Liver (tissue), 9 donors: ENCODE data around the gene SUPT16H. TPM values are rescaled to one million over a fixed set of nuclear protein-coding genes. Genes with fewer than 3 reads are reported as not detected.

Experiments used
- DNase-seq: peaks from one replicate; pipeline ENCODE4 v3.0.0-alpha.2; 2017; ENCODE audit warnings: low spot score
- H3K27ac ChIP-seq, 2 donors: one replicate each; pipeline ENCODE4 v1.7.0; 2013; ENCODE audit warnings: inconsistent platforms in 2 of 2, low read length in 2 of 2, control low read depth in 1 of 2, low read depth in 1 of 2, mild to moderate bottlenecking in 1 of 2
- H3K27me3 ChIP-seq, 4 donors: one replicate each; pipeline versions ENCODE4 v1.6.1 to v1.7.0; 2013; ENCODE audit warnings: low read length in 3 of 4, inconsistent platforms in 1 of 4, mild to moderate bottlenecking in 1 of 4, moderate library complexity in 1 of 4; ENCODE audit not compliant: control insufficient read depth in 4 of 4, insufficient read depth in 4 of 4
- H3K36me3 ChIP-seq, 4 donors: one replicate each; pipeline versions ENCODE4 v1.6.1 to v1.7.0; 2013; ENCODE audit warnings: low read length in 3 of 4, mild to moderate bottlenecking in 3 of 4, low read depth in 1 of 4, moderate library complexity in 1 of 4; ENCODE audit not compliant: control insufficient read depth in 4 of 4, insufficient read depth in 3 of 4
- H3K4me1 ChIP-seq, 4 donors: one replicate each; pipeline versions ENCODE4 v1.6.1 to v1.7.0; 2013; ENCODE audit warnings: low read length in 3 of 4, mild to moderate bottlenecking in 3 of 4, moderate library complexity in 1 of 4; ENCODE audit not compliant: control insufficient read depth in 4 of 4, insufficient read depth in 4 of 4
- H3K4me3 ChIP-seq, 3 donors: one replicate each; pipeline versions ENCODE4 v1.6.1 to v1.7.0; 2013; ENCODE audit warnings: low read length in 3 of 3, control low read depth in 1 of 3, low read depth in 1 of 3, mild to moderate bottlenecking in 1 of 3
- H3K9ac ChIP-seq, 2 donors: one replicate each; pipeline ENCODE4 v1.7.0; 2013; ENCODE audit warnings: low read length in 2 of 2, mild to moderate bottlenecking in 2 of 2, moderate library complexity in 2 of 2, control low read depth in 1 of 2, low read depth in 1 of 2
- H3K9me3 ChIP-seq, 4 donors: one replicate each; pipeline versions ENCODE4 v1.6.1 to v1.7.0; 2013; ENCODE audit warnings: low read length in 3 of 4; ENCODE audit not compliant: control insufficient read depth in 4 of 4
- EGR1 ChIP-seq, 2 donors: IDR thresholded peaks; 2 replicates each; pipeline ENCODE4 v1.6.1; 2016 to 2018; ENCODE audit warnings: antibody characterized with exemption in 2 of 2, low read depth in 2 of 2
- FOXA1 ChIP-seq: IDR thresholded peaks from 2 replicates; pipeline ENCODE4 v1.6.1; 2016; ENCODE audit warnings: antibody characterized with exemption
- FOXA2 ChIP-seq: IDR thresholded peaks from 2 replicates; pipeline ENCODE4 v1.6.1; 2016; ENCODE audit warnings: antibody characterized with exemption
- GABPA ChIP-seq, 2 donors: IDR thresholded peaks in 1 of 2; conservative IDR thresholded peaks in 1 of 2; 2 replicates each; pipeline ENCODE4 v1.6.1; 2016; ENCODE audit warnings: antibody characterized with exemption in 2 of 2, mild to moderate bottlenecking in 1 of 2, moderate library complexity in 1 of 2
- HNF4A ChIP-seq, 2 donors: conservative IDR thresholded peaks; 2 replicates each; pipeline ENCODE4 v1.6.1; 2016; ENCODE audit warnings: antibody characterized with exemption in 2 of 2, mild to moderate bottlenecking in 2 of 2
- HNF4G ChIP-seq: IDR thresholded peaks from 2 replicates; pipeline ENCODE4 v1.6.1; 2016; ENCODE audit warnings: antibody characterized with exemption
- JUND ChIP-seq, 2 donors: IDR thresholded peaks; 2 replicates each; pipeline ENCODE4 v1.6.1; 2016; ENCODE audit warnings: antibody characterized with exemption in 2 of 2
- RAD21 ChIP-seq, 2 donors: IDR thresholded peaks; 2 replicates each; pipeline ENCODE4 v1.6.1; 2016; ENCODE audit warnings: antibody characterized with exemption in 2 of 2, mild to moderate bottlenecking in 2 of 2
- RXRA ChIP-seq, 2 donors: IDR thresholded peaks; 2 replicates each; pipeline ENCODE4 v1.6.1; 2017 to 2018; ENCODE audit warnings: antibody characterized with exemption in 2 of 2, mild to moderate bottlenecking in 1 of 2
- TAF1 ChIP-seq: conservative IDR thresholded peaks from 2 replicates; pipeline ENCODE4 v1.6.1; 2016; ENCODE audit warnings: antibody characterized with exemption, mild to moderate bottlenecking
- YY1 ChIP-seq: IDR thresholded peaks from 2 replicates; pipeline ENCODE4 v1.6.1; 2016; ENCODE audit warnings: antibody characterized with exemption, mild to moderate bottlenecking
- WGBS: extraction: QIAGEN DNeasy Blood & Tissue Kit; methylation state at CpG from one replicate; pipeline ENCODE4 v1.1.7; 2013; 5-methylcytosine and 5-hydroxymethylcytosine counted together
- polyA plus RNA-seq, 2 donors: library from polyadenylated mRNA; stranded (reverse) in 1 of 2; unstranded in 1 of 2; fragments of 200-250 nt in 1 of 2; fragments of >200 nt in 1 of 2; fragmentation: Nextera tagmentation in 1 of 2; extraction: Ambion mirVana in 1 of 2; gene quantifications; one replicate each; pipeline versions ENCODE4 v1.2.1 to v1.2.3, GENCODE V29; 2013 to 2015
- total RNA-seq, 2 donors: library from RNA; depleted of rRNA; stranded (reverse); fragments of >200 nt; gene quantifications; one replicate each; pipeline ENCODE4 v1.2.3, GENCODE V29; 2014
- TF ChIP-seq, protein P1 (sequence below): IDR thresholded peaks from 2 replicates; pipeline ENCODE4 v1.6.1; 2016; ENCODE audit warnings: antibody characterized with exemption
- TF ChIP-seq, protein P2 (sequence below): fragments of 150-350 bp; IDR thresholded peaks from 2 replicates; pipeline ENCODE4 v1.5.1; 2017; ENCODE audit warnings: improper control_type of control experiment, low read depth, low read length; ENCODE audit not compliant: missing input control
- TF ChIP-seq, protein P3 (sequence below): IDR thresholded peaks from 2 replicates; pipeline ENCODE4 v1.6.1; 2016; ENCODE audit warnings: antibody characterized with exemption
- TF ChIP-seq, protein P4 (sequence below): IDR thresholded peaks from 2 replicates; pipeline ENCODE4 v1.6.1; 2016; ENCODE audit warnings: antibody characterized with exemption
- donor health status: healthy.
- donor health status: healthy.
- donor health status: healthy.
- donor health status: healthy.
- donor health status: healthy.

The SUPT16H gene
- total and polyA plus RNA-seq, 4 donors = 18.6 to 51.6 (median 23.9) TPM

DNA sequence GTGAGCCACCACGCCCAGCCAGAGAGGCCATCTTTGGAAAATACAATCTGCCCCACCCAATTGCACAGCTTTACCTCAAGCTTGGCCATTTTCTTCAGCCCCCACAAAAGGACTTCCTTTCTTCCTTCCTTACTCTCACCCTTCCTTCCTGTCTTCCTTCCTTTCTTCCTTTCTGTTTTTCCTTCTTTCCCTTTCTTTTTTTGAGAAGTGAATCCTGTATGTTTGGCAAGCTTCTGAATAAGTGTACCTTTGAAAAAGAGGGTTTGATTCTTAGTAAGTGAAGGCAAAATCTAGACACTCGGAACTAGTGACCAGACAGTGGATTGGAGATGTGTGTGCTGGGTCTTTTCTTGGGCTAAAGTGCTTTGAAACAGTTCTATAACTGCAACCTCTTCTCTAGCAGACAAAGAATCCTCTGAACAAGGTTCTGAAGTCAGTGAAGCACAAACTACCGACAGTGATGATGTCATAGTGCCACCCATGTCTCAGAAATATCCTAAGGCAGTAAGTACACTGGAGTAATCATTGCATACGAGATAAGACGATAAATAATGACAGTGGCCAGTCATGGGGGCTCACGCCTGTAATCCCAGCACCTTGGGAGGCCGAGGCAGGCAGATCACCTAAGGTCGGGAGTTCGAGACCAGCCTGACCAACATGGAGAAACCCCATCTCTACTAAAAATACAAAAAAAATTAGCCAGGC is 49.5 kb downstream of the SUPT16H start:
- 87% methylated on average over 9 of the region's 9 CpGs for WGBS
- Histone ChIP-seq H3K27me3 (no peaks in the 10 kb centered on the region), H3K4me1 (no peaks in the 10 kb centered on the region), H3K9ac (no peak overlapping the region), H3K4me3 (no peak overlapping the region), H3K27ac (no peak overlapping the region), H3K36me3 (no peaks in the 10 kb centered on the region), H3K9me3 (no peaks in the 10 kb centered on the region)
- TF ChIP-seq FOXA1 (no peak), HNF4A (conservative IDR thresholded peaks at IDR 0.05) (no peak)
- no peak for DNase-seq

DNA sequence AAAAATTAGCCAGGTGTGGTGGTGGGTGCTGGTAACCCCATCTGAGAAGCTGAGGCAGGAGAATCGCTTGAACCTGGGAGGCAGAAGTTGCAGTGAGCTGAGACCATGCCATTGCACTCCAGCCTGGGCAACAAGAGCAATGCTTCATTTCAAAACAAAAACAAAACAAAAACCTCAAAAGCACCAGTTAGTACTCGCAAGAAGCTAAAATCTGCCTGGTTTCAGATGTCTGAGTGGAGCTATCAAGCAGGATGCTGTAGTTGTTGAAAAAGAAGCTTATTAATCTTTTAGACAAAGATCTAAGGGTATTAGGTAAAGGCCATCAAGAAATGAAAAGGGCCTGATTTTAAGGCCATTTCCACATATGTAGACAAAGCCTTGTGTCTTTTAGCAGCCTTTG is 50.9 kb downstream of the SUPT16H start:
- DNase-seq = no peak
- Histone ChIP-seq H3K9ac (no peak overlapping the region), H3K27ac (no peak overlapping the region), H3K36me3 (no peaks in the 10 kb centered on the region), H3K27me3 (no peaks in the 10 kb centered on the region), H3K4me3 (no peak overlapping the region), H3K9me3 (no peaks in the 10 kb centered on the region), H3K4me1 (no peaks in the 10 kb centered on the region)
- no peak for TF ChIP-seq FOXA1
- TF ChIP-seq, protein P1, sequence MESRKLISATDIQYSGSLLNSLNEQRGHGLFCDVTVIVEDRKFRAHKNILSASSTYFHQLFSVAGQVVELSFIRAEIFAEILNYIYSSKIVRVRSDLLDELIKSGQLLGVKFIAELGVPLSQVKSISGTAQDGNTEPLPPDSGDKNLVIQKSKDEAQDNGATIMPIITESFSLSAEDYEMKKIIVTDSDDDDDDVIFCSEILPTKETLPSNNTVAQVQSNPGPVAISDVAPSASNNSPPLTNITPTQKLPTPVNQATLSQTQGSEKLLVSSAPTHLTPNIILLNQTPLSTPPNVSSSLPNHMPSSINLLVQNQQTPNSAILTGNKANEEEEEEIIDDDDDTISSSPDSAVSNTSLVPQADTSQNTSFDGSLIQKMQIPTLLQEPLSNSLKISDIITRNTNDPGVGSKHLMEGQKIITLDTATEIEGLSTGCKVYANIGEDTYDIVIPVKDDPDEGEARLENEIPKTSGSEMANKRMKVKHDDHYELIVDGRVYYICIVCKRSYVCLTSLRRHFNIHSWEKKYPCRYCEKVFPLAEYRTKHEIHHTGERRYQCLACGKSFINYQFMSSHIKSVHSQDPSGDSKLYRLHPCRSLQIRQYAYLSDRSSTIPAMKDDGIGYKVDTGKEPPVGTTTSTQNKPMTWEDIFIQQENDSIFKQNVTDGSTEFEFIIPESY = no peak
- 95% methylated on average over 2 of the region's 2 CpGs for WGBS

DNA sequence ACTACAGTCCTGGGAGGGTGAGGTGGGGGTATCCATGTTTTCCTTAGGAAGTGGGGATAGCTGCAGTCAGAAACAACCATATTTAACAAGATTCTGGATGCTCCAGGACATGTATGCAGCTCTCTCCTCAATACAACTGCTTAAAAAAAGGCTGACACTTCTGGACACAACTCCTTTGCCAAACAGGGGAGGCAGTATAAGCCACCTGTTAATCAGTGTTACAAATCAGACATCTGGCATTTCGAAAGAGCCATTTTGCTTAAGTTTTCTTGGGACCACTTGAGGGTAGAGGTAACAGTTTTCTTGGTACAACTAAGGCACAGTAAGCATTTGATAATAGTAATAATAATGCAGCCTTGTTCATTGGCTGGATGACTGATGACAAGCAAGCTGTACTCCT is 56.8 kb downstream of the SUPT16H start:
- H3K27me3 ChIP-seq = no peaks in the 10 kb centered on the region
- no peaks in the 10 kb centered on the region for H3K4me1 ChIP-seq
- no peaks in the 10 kb centered on the region for H3K36me3 ChIP-seq
- no peak overlapping the region for H3K27ac ChIP-seq
- no peak overlapping the region for H3K4me3 ChIP-seq
- TF ChIP-seq, protein P2, sequence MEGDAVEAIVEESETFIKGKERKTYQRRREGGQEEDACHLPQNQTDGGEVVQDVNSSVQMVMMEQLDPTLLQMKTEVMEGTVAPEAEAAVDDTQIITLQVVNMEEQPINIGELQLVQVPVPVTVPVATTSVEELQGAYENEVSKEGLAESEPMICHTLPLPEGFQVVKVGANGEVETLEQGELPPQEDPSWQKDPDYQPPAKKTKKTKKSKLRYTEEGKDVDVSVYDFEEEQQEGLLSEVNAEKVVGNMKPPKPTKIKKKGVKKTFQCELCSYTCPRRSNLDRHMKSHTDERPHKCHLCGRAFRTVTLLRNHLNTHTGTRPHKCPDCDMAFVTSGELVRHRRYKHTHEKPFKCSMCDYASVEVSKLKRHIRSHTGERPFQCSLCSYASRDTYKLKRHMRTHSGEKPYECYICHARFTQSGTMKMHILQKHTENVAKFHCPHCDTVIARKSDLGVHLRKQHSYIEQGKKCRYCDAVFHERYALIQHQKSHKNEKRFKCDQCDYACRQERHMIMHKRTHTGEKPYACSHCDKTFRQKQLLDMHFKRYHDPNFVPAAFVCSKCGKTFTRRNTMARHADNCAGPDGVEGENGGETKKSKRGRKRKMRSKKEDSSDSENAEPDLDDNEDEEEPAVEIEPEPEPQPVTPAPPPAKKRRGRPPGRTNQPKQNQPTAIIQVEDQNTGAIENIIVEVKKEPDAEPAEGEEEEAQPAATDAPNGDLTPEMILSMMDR = no peak
- TF ChIP-seq RAD21 (IDR thresholded peaks at IDR 0.05) = no peak
- no peak for TF ChIP-seq YY1
- no peak for TF ChIP-seq JUND (IDR thresholded peaks at IDR 0.05)
- TF ChIP-seq EGR1 (IDR thresholded peaks at IDR 0.05; ENCODE audit: low read depth in 2 of 2) = no peak
- no peak for TF ChIP-seq HNF4A (conservative IDR thresholded peaks at IDR 0.05)
- TF ChIP-seq HNF4G = no peak
- TF ChIP-seq TAF1 = no peak
- no peak for TF ChIP-seq GABPA (IDR thresholded peaks at IDR 0.05 in 1 of 2, conservative IDR thresholded peaks at IDR 0.05 in 1 of 2)
- TF ChIP-seq FOXA1 = no peak
- TF ChIP-seq, protein P3, sequence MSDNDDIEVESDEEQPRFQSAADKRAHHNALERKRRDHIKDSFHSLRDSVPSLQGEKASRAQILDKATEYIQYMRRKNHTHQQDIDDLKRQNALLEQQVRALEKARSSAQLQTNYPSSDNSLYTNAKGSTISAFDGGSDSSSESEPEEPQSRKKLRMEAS = no peak
- TF ChIP-seq, protein P4, sequence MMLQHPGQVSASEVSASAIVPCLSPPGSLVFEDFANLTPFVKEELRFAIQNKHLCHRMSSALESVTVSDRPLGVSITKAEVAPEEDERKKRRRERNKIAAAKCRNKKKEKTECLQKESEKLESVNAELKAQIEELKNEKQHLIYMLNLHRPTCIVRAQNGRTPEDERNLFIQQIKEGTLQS = no peak
- no peak for TF ChIP-seq FOXA2
- TF ChIP-seq RXRA (IDR thresholded peaks at IDR 0.05) = no peak
- TF ChIP-seq, protein P1 = no peak
- no peak for DNase-seq
- no peaks in the 10 kb centered on the region for H3K9me3 ChIP-seq
- 85% methylated on average over 1 of the region's 1 CpG for WGBS
- no peak overlapping the region for H3K9ac ChIP-seq
